ENCODE results near the gene GTF2I.
"Not testable (repeated sequence)": the region's sequence is repeated elsewhere in the genome, so short reads cannot be mapped to it uniquely, and the experiment has no call there.

The GTF2I gene

GRCh38 chr7:74781746-74782145 lies 124.2 kb downstream of the GTF2I start:
- DNase-seq: not testable (repeated sequence)

- not testable (repeated sequence) for DNase-seq
Observed at GRCh38 chr7:74783595-74783994, 126.1 kb downstream of the GTF2I start.

DNA sequence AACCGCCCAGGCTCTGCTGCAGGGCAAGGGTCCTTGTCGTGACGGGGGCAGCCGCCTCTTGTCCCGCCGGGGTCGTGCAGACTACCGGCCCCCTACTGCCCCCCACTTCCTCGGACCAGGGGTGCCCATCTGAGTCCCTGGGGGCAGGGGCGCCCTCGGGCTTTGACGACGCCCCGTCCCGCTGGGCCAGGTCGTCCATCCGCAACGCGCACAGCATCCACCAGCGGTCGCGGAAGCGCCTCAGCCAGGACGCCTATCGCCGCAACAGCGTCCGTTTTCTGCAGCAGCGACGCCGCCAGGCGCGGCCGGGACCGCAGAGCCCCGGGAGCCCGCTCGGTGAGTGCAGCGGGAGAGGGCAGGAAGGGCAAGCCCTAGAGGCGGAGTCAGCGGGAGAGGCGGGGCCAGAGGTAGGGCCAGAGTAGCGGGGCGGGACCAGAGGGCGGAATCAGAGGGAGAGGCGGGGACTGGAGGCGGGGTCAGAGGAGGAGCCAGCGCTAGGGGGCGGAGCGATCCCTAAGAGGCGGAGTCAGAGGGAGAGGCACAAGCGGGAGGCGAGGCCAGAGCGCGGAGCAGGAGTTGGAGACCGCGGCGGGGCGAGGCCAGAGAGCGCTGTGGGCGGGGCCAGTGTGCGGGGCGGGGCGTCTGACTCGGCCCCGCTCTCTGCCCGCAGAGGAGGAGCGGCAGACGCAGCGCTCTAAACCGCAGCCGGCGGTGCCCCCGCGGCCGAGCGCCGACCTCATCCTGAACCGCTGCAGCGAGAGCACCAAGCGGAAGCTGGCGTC lies 131.0 kb downstream of the GTF2I start:
- DNase-seq: peak; percentile 97 to 98

DNA sequence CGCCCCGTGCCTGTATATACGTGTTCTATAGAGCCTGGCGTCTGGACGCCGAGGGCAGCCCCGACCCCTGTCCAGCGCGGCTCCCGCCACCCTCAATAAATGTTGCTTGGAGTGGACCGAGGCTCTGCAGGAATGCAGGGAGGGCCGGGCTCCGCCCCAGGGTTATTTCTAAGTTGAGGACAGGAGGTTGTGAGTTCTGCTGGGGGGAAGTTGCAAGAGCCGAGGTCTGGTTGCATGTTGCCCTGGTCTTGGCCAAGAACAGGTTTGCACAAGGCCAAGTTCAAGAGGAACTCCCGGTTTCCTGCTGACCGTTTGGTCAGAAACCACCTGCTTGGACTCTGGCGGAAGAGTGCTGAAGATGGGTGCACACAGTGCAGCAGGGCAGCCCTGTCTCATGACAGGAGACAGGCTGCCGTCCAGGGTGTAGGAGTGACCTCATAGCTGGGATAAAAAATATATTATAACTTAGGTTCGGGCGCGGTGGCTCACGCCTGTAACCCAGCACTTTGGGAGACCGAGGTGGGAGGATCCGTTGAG lies 131.8 kb downstream of the GTF2I start:
- DNase-seq: not testable (repeated sequence)

DNA sequence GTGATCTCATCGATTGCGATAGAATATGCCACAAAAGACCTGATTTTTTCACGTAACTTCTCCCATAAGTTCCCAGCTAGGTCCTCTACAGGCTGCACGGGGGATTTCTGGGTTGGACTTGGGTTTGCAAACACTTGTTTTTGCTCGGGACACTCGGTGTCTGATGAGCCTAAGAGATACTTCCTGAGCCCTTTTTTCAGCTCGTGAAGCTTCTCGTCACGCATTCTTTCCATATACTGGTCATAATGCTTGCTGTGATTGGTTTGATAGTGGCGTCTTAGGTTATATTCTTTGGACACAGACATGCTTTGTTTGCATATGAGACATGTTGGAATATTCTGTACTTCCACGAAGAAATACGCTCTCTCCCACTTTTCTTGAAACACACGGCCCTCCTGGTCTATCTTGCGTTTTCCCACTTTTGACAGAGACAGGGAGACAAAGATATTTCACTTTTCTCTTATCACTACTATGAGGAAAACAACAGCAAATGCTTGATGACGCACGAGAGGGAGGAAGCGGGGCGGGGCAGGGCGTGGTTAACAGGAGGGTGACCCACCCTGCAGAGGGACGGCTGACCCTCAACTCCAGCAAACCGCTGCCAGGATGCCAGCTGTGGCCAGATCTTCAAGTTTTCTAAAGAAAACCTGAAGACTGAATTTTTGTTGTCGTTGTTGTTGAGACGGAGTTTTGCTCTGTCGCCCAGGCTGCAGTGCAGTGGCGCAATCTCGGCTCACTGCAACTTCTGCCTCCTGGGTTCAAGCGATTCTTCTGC lies 140.5 kb downstream of the GTF2I start:
- DNase-seq: not testable (repeated sequence)

- DNase-seq: peak in 1 of 2 experiments; percentile 13
Observed at GRCh38 chr7:74798644-74799043, 141.1 kb downstream of the GTF2I start.

All from activated CD4-positive, alpha-beta T cell treated with anti-CD3 and anti-CD28 coated beads, Interleukin-2, amount 50 U/mL, for 48 hours (primary cell).